Measurements from ENCODE around the gene CEP41. TPM values are rescaled to one million over a fixed set of nuclear protein-coding genes. Genes with fewer than 3 reads are reported as not detected.

Gene CEP41
- polyA plus RNA-seq, 1 donor from 2014 or later: 47.0 TPM

DNA sequence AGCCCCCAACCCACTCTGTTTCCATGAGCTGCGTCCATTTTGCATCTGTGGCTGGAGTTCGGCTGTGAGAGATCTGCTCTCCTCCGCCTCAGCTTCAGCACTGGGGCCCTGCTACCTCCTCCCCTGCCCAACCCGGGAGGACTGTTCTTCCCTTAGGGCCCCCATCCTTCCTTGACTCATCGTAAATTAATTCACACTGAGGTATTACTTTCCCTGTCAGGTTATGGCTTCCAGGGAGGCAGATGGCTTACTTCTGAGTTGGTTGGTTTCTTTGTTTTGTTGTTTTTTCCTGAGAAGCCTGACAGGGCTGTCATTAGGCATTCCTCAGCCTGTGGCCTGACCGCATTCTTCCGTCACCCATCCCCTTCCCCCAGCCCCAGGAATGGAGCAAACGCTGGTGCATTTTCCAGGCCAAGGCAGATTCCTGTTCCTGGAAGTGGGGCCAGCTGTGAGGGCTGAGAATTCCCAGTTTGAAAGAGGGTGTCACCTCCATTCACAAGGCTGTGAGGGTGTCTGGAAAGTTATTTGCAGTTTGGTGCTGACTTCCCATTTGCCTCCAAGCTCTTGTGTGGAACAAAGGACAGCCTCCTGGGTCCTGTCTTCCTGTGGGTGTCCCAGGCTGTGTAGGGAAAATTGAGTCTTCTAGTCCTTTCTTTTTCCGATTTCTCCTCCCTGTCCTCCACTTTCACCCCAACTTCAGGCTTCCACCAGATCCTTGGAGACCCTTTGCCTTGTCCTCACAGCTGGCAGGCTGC, 84.5 kb downstream of the CEP41 start:
- no peaks in the 10 kb centered on the region for H3K9me3 ChIP-seq (ENCODE audit: low read length)
- H3F3A ChIP-seq (ENCODE audit: insufficient read depth, low read length, poor library complexity, severe bottlenecking): peaks cover 11% of the 10 kb centered on the region
- H3K4me3 ChIP-seq (ENCODE audit: low read length): no peak overlapping the region
- H2AFZ ChIP-seq (ENCODE audit: low read depth, low read length): no peak overlapping the region
- no peaks in the 10 kb centered on the region for H3K79me2 ChIP-seq (replicated peaks; ENCODE audit: insufficient read depth, low read length)
- TF ChIP-seq EZH2 (IDR thresholded peaks at IDR 0.05; ENCODE audit: borderline replicate concordance, insufficient read depth, low read length, poor library complexity, severe bottlenecking): no peak
- peak; percentile 30 for TF ChIP-seq SMC3 (conservative IDR thresholded peaks at IDR 0.05; ENCODE audit: poor library complexity)
- TF ChIP-seq, protein P1, sequence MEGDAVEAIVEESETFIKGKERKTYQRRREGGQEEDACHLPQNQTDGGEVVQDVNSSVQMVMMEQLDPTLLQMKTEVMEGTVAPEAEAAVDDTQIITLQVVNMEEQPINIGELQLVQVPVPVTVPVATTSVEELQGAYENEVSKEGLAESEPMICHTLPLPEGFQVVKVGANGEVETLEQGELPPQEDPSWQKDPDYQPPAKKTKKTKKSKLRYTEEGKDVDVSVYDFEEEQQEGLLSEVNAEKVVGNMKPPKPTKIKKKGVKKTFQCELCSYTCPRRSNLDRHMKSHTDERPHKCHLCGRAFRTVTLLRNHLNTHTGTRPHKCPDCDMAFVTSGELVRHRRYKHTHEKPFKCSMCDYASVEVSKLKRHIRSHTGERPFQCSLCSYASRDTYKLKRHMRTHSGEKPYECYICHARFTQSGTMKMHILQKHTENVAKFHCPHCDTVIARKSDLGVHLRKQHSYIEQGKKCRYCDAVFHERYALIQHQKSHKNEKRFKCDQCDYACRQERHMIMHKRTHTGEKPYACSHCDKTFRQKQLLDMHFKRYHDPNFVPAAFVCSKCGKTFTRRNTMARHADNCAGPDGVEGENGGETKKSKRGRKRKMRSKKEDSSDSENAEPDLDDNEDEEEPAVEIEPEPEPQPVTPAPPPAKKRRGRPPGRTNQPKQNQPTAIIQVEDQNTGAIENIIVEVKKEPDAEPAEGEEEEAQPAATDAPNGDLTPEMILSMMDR (IDR thresholded peaks at IDR 0.05; ENCODE audit: poor library complexity, severe bottlenecking): no peak
- peak; percentile 77 for TF ChIP-seq POLR2AphosphoS5 (IDR thresholded peaks at IDR 0.05)
- peak; percentile 28 for TF ChIP-seq RAD21 (conservative IDR thresholded peaks at IDR 0.05)
- peak; percentile 72 for TF ChIP-seq EP300 (conservative IDR thresholded peaks at IDR 0.05; ENCODE audit: poor library complexity, severe bottlenecking)
- TF ChIP-seq, protein P2, sequence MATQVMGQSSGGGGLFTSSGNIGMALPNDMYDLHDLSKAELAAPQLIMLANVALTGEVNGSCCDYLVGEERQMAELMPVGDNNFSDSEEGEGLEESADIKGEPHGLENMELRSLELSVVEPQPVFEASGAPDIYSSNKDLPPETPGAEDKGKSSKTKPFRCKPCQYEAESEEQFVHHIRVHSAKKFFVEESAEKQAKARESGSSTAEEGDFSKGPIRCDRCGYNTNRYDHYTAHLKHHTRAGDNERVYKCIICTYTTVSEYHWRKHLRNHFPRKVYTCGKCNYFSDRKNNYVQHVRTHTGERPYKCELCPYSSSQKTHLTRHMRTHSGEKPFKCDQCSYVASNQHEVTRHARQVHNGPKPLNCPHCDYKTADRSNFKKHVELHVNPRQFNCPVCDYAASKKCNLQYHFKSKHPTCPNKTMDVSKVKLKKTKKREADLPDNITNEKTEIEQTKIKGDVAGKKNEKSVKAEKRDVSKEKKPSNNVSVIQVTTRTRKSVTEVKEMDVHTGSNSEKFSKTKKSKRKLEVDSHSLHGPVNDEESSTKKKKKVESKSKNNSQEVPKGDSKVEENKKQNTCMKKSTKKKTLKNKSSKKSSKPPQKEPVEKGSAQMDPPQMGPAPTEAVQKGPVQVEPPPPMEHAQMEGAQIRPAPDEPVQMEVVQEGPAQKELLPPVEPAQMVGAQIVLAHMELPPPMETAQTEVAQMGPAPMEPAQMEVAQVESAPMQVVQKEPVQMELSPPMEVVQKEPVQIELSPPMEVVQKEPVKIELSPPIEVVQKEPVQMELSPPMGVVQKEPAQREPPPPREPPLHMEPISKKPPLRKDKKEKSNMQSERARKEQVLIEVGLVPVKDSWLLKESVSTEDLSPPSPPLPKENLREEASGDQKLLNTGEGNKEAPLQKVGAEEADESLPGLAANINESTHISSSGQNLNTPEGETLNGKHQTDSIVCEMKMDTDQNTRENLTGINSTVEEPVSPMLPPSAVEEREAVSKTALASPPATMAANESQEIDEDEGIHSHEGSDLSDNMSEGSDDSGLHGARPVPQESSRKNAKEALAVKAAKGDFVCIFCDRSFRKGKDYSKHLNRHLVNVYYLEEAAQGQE (IDR thresholded peaks at IDR 0.05; ENCODE audit: borderline replicate concordance): peak; percentile 100
- H3K27me3 ChIP-seq (ENCODE audit: insufficient read depth, low read depth, low read length): no peaks in the 10 kb centered on the region
- no peaks in the 10 kb centered on the region for H3K9me2 ChIP-seq (ENCODE audit: insufficient read depth, low read length)
- peak overlapping the region; percentile 99 for H3K27ac ChIP-seq (ENCODE audit: low read length)
- H3K9ac ChIP-seq (ENCODE audit: low read length): peak overlapping the region; percentile 51
- no peak overlapping the region for H3K4me2 ChIP-seq (ENCODE audit: low read length)
- no peaks in the 10 kb centered on the region for H4K20me1 ChIP-seq (ENCODE audit: insufficient read depth)
- no peaks in the 10 kb centered on the region for H3K36me3 ChIP-seq (ENCODE audit: insufficient read depth, low read length)

DNA sequence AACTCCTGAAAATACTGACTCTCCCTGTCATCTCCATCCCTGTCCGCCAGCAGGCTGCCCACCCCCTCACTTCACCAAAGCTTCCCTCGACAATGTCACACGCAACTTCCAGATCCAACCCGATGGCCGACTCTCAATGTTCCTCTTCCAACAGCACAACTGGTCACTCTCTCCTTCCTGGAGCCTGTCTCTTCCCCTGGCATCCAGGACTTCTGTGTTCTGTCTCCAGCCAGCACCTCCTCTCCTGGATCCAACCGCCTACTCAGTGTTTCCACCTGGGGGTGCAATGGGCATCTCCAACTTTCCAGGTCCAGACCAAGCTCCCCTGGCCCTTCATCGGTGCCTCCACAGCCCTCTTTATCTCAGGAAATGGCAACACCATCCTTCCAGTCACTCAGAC, 87.6 kb downstream of the CEP41 start:
- no peaks in the 10 kb centered on the region for H3K27me3 ChIP-seq (ENCODE audit: insufficient read depth, low read depth, low read length)
- no peaks in the 10 kb centered on the region for H3K79me2 ChIP-seq (replicated peaks; ENCODE audit: insufficient read depth, low read length)
- no peaks in the 10 kb centered on the region for H3K36me3 ChIP-seq (ENCODE audit: insufficient read depth, low read length)
- H3F3A ChIP-seq (ENCODE audit: insufficient read depth, low read length, poor library complexity, severe bottlenecking): peaks cover 11% of the 10 kb centered on the region
- peak overlapping the region; percentile 99 for H3K27ac ChIP-seq (ENCODE audit: low read length)
- peak overlapping the region; percentile 54 for H3K4me3 ChIP-seq (ENCODE audit: low read length)
- no peak overlapping the region for H3K4me2 ChIP-seq (ENCODE audit: low read length)
- H3K9me3 ChIP-seq (ENCODE audit: low read length): no peaks in the 10 kb centered on the region
- peak overlapping the region; percentile 82 for H3K9ac ChIP-seq (ENCODE audit: low read length)
- no peak overlapping the region for H2AFZ ChIP-seq (ENCODE audit: low read depth, low read length)
- no peaks in the 10 kb centered on the region for H4K20me1 ChIP-seq (ENCODE audit: insufficient read depth)
- no peak for TF ChIP-seq EZH2 (IDR thresholded peaks at IDR 0.05; ENCODE audit: borderline replicate concordance, insufficient read depth, low read length, poor library complexity, severe bottlenecking)
- TF ChIP-seq, protein P2 (IDR thresholded peaks at IDR 0.05; ENCODE audit: borderline replicate concordance): peak; percentile 15
- H3K9me2 ChIP-seq (ENCODE audit: insufficient read depth, low read length): no peaks in the 10 kb centered on the region

Data from neural cell (in vitro differentiated cells).